VCaP (cell line): ENCODE data around the gene SLC49A3.

ENCODE experiments used
- H3K27ac ChIP-seq: fragments of 450-650 bp; 2 replicates; pipeline ENCODE4 v1.5.1; 2017
- TF ChIP-seq, protein P1 (sequence below): fragments of 450-650 bp; conservative IDR thresholded peaks from 2 replicates; pipeline ENCODE4 v1.5.1; 2017; ENCODE audit warnings: mild to moderate bottlenecking, moderate library complexity

The SLC49A3 gene

DNA sequence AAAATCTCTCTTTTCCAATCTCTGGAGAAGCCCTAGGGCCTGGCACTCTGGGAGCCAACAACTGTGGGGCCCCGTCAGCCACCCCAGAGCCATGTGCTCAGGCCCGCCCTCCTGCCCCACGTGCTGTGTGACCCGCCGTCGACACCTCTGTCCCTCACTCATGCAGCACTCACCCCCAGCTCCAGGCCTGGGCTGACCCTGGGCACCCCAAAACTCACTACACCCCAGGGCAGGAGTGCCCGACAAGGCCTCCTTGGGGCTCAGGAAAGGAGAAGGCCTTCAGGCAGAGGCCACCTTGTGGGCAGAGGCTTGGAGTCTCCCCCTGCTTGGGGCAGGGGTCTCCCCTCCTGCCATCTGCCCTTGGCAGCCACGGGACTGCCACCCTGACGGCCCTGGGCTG is 8.9 kb downstream of the SLC49A3 start:
- TF ChIP-seq, protein P1, sequence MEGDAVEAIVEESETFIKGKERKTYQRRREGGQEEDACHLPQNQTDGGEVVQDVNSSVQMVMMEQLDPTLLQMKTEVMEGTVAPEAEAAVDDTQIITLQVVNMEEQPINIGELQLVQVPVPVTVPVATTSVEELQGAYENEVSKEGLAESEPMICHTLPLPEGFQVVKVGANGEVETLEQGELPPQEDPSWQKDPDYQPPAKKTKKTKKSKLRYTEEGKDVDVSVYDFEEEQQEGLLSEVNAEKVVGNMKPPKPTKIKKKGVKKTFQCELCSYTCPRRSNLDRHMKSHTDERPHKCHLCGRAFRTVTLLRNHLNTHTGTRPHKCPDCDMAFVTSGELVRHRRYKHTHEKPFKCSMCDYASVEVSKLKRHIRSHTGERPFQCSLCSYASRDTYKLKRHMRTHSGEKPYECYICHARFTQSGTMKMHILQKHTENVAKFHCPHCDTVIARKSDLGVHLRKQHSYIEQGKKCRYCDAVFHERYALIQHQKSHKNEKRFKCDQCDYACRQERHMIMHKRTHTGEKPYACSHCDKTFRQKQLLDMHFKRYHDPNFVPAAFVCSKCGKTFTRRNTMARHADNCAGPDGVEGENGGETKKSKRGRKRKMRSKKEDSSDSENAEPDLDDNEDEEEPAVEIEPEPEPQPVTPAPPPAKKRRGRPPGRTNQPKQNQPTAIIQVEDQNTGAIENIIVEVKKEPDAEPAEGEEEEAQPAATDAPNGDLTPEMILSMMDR = no peak
- peak overlapping the region; percentile 64; the same call in 1 of the 2 replicates for H3K27ac ChIP-seq

DNA sequence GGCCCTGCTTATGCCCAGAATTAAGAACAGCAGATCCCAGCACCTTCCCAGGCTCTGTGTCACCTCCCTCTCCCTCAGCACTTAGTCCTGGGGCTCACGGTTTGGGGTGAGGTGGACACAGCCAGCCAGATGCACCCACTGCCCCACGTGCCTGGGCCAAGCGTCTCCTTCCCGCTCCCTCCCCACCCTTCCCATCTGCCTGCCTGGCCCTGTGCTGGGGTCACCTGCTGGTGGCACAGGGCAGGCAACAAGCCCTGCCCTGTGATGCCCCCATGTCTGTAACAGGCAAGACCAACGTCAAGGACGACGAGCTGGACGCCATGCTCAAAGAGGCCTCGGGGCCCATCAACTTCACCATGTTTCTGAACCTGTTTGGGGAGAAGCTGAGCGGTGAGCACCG is 9.3 kb downstream of the SLC49A3 start:
- TF ChIP-seq, protein P1 = no peak
- H3K27ac ChIP-seq = no peak overlapping the region

DNA sequence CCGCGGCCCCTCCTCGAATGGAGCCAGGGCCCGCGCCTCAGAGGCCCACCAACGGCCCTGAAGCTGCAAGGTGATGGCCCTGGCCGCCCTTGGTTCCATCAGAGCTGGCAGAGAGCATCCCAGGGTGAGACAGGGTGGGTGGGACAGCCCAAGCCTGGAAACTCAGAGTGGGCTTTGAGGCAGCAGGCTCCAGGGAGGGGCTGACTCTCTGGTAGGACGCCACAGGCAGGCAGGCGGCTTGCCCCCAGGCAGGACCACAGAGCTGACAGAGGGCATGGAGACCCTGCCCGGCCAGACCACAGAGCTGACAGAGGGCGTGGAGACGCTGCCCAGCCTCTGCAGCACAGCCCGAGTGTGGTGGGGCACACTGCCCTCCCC is 9.9 kb downstream of the SLC49A3 start:
- no peak overlapping the region for H3K27ac ChIP-seq
- TF ChIP-seq, protein P1 = no peak

DNA sequence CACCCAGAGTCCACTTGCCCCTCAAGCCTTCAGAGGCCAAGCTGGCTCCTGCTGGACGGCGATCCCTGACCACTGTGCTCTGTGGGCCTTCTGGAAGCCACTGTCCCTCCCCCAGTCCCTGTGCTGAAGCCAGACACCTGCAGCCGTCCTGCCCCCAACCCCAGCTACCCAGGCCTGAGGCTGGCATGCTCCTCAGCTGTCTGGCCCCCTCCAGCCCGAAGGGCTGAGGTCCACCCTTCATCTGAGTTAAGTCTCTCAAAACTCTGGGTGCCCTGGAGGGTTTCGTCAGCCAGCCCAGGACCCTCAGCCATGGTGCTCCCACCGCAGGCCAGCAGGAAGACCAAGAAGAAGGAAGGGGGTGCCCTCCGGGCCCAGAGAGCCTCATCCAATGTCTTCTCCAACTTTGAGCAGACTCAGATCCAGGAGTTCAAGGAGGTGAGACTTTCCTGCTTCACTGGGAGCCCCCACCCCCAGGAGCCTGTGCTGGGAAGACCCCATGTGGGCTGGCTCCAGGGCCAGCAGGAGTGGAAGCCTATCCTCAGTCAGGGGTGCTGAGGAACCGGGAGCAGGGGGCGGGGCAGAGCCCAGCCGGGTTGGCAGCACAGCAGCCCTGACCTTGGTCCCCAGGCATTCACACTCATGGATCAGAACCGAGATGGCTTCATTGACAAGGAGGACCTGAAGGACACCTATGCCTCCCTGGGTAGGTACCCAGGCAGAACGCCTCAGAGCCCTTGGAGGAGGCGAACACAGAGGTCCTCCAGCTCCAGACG is 10.4 kb downstream of the SLC49A3 start:
- TF ChIP-seq, protein P1 = no peak

GRCh38 chr4:677431-678293 is 11.3 kb downstream of the SLC49A3 start:
- no peak overlapping the region for H3K27ac ChIP-seq
- TF ChIP-seq, protein P1 = no peak

More for the DNA sequence above, 10.4 kb downstream of the SLC49A3 start:
- H3K27ac ChIP-seq = no peak overlapping the region

- TF ChIP-seq, protein P1 = no peak
- no peak overlapping the region for H3K27ac ChIP-seq
Measured at GRCh38 chr4:676871-677235, 12.1 kb downstream of the SLC49A3 start.
